ENCODE results near the gene ATP8A2. TPM values are rescaled to one million over a fixed set of nuclear protein-coding genes. Genes with fewer than 3 reads are reported as not detected.

The ATP8A2 gene
- total and polyA plus RNA-seq, 2 of the 8 experiments (the other 6 are each of a cell fraction or from before 2014, with no cell fraction given): 2.4 to 8.3 TPM

DNA sequence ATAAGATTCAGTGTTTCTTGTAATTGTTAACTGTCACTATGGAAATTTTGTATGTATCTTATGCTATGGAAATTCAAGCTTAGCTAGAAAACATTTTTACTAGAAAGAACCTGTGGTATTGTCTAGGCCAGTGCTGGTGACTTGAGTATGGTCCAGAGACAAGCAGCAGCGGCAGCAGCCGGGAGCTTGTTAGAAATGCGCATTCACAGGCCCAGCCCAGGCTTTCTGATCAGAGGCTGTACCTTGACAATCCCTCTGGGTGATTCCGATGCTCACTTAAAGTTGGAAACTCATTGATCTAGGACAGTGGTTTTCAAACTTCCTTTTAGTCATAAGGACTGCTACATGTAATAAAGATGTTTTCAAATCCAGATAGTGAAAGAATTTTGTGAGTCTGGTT, 392.6 kb downstream of the ATP8A2 start:
- Histone ChIP-seq H3K9ac (replicated peaks in 1 of 4; ENCODE audit: extremely low read depth in 1 of 4, low read depth in 3 of 4, low read length in 3 of 4) (no peak overlapping the region), H2BK120ac (replicated peaks; ENCODE audit: low read depth, low read length) (no peak overlapping the region), H3K36me3 (ENCODE audit: control insufficient read depth in 2 of 4, insufficient read depth in 4 of 4, low read length in 3 of 4) (no peaks in the 10 kb centered on the region; a peak in 1 of 8 replicates), H3K4me3 (ENCODE audit: extremely low read depth in 1 of 4, insufficient read depth in 2 of 4, low read depth in 3 of 4, low read length in 4 of 4) (no peak overlapping the region), H3K27ac (ENCODE audit: low read depth, low read length) (no peak overlapping the region), H2AFZ (ENCODE audit: low read length) (no peak overlapping the region), H3K4me1 (replicated peaks in 1 of 4; ENCODE audit: control insufficient read depth in 3 of 4, insufficient read depth in 4 of 4, low read length in 3 of 4) (peaks cover 2 to 5% (median 4%) of the 10 kb centered on the region in 4 experiments), H3K9me3 (ENCODE audit: insufficient read depth in 2 of 2, low read depth in 1 of 2, low read length in 1 of 2) (peaks cover 0 to 2% of the 10 kb centered on the region in 2 experiments; a peak in 1 of 4 replicates), H3K14ac (ENCODE audit: insufficient read length) (no peak overlapping the region), H4K20me1 (replicated peaks in 1 of 2; ENCODE audit: control insufficient read depth in 1 of 2, insufficient read depth in 2 of 2, low read length in 2 of 2) (no peaks in the 10 kb centered on the region), H3K23ac (ENCODE audit: insufficient read length) (no peak overlapping the region), H4K8ac (ENCODE audit: extremely low read depth, insufficient read depth, low read length) (no peak overlapping the region), H2BK20ac (ENCODE audit: low read length) (no peak overlapping the region), H3K27me3 (replicated peaks in 1 of 4; ENCODE audit: control insufficient read depth in 3 of 4, extremely low read depth in 1 of 4, insufficient read depth in 3 of 4, low read length in 3 of 4) (peaks cover 0 to 1% (median 0%) of the 10 kb centered on the region in 4 experiments; a peak in 1 of 7 replicates), H3K23me2 (ENCODE audit: low read depth, low read length) (no peaks in the 10 kb centered on the region), H4K91ac (replicated peaks; ENCODE audit: insufficient read length, low read length) (no peak overlapping the region), H3K79me2 (ENCODE audit: control insufficient read depth in 1 of 2, insufficient read depth in 2 of 2, low read length in 2 of 2) (no peaks in the 10 kb centered on the region), H2AK5ac (ENCODE audit: low read depth, low read length) (no peak overlapping the region), H3K4me2 (ENCODE audit: insufficient read depth in 1 of 2, low read depth in 2 of 2, low read length in 2 of 2) (no peak overlapping the region), H2BK12ac (ENCODE audit: low read depth, low read length) (no peak overlapping the region), H2BK15ac (ENCODE audit: low read length) (no peak overlapping the region), H3K56ac (replicated peaks; ENCODE audit: insufficient read length, low read depth, low read length) (no peak overlapping the region), H3K18ac (ENCODE audit: extremely low read depth, low read length) (no peak overlapping the region), H2BK5ac (ENCODE audit: low read depth, low read length) (no peak overlapping the region), H3K4ac (replicated peaks; ENCODE audit: insufficient read length, low read depth, low read length) (no peak overlapping the region), H4K5ac (ENCODE audit: insufficient read length, low read depth, low read length) (no peak overlapping the region), H3K79me1 (ENCODE audit: low read depth, low read length) (no peaks in the 10 kb centered on the region)
- TF ChIP-seq CBX8 (IDR thresholded peaks at IDR 0.05; ENCODE audit: borderline replicate concordance, low read depth, low read length) (no peak), POU5F1 (IDR thresholded peaks at IDR 0.05; ENCODE audit: low read depth, low read length) (peak; percentile 92)
- ChIA-PET CTCF (ENCODE audit: partially characterized antibody) (interaction anchor here (0.6 to 1.4 kb wide), 4 partner anchors 10 to 310 kb away, joined by 3 to 4 read pairs (median 3); no protein-coding TSS in a partner anchor), POLR2A (ENCODE audit: partially characterized antibody) (interaction anchor here (0.6 kb wide), 1 partner anchor 9 kb away, joined by 3 read pairs; no protein-coding TSS in a partner anchor)
- DNase-seq (ENCODE audit: low read depth in 1 of 2, low spot score in 2 of 2) (no peak), FAIRE-seq (peak; percentile 55)
- WGBS, 2 experiments (ENCODE audit: extremely low coverage in 1 of 2, insufficient coverage in 1 of 2, insufficient read length in 1 of 2, insufficient replicate concordance in 2 of 2, low coverage in 1 of 2, low lambda C conversion rate in 2 of 2, missing lambda C conversion rate in 1 of 2): 72% methylated on average over 4 of the region's 4 CpGs; no CpG with 5 or more reads in 1 of the 2 experiments

All from H1 (cell line).